Body of pancreas (tissue), 4 donors: ENCODE data around the gene DLG2.

Source experiments
- CTCF ChIP-seq, 7 experiments: fragments of 450-650 bp in 4 of 7; fragments of 200-600 bp in 3 of 7; sonication (generic) in 3 of 7; IDR thresholded peaks; one replicate each; pipeline ENCODE4 v1.5.1; 2016 to 2019; ENCODE audit warnings: antibody characterized with exemption in 7 of 7
- POLR2A ChIP-seq, 3 donors: fragments of 450-650 bp; IDR thresholded peaks; one replicate each; pipeline ENCODE4 v1.6.1; 2016; ENCODE audit warnings: antibody characterized with exemption in 3 of 3, mild to moderate bottlenecking in 2 of 3

- TF ChIP-seq CTCF (IDR thresholded peaks at IDR 0.05) = no peak
- no peak for TF ChIP-seq POLR2A (IDR thresholded peaks at IDR 0.05)
These were observed 1077.9 kb downstream of the DLG2 start for GRCh38 chr11:84549217-84549616.
